Mesendoderm (in vitro differentiated cells): ENCODE measurements around the gene GAA.

ENCODE experiments used
- DNase-seq: peaks from one replicate; pipeline ENCODE4 v3.0.0; 2013
- H2AK5ac ChIP-seq: 2 replicates; pipeline ENCODE4 v1.6.1; 2013; ENCODE audit warnings: low read length, inconsistent platforms
- H2BK120ac ChIP-seq: 2 replicates; pipeline ENCODE4 v1.6.1; 2013; ENCODE audit warnings: low read depth, mild to moderate bottlenecking, low read length, moderate library complexity, mixed read lengths
- H2BK15ac ChIP-seq: replicated peaks from 2 replicates; pipeline ENCODE4 v1.6.1; 2013; ENCODE audit warnings: low read depth, mild to moderate bottlenecking, moderate library complexity
- H2BK5ac ChIP-seq: 2 replicates; pipeline ENCODE4 v1.6.1; 2013; ENCODE audit warnings: low read length, inconsistent platforms
- H3K18ac ChIP-seq: 2 replicates; pipeline ENCODE4 v1.6.1; 2013; ENCODE audit warnings: mild to moderate bottlenecking, low read length, mixed read lengths
- H3K23ac ChIP-seq: one replicate; pipeline ENCODE4 v1.6.1; 2013; ENCODE audit warnings: low read length
- H3K27ac ChIP-seq: 2 replicates; pipeline ENCODE4 v1.5.1; 2013; ENCODE audit warnings: low read depth, mild to moderate bottlenecking, inconsistent platforms, low read length, moderate library complexity
- H3K27me3 ChIP-seq: 2 replicates; pipeline ENCODE4 v1.6.1; 2013; ENCODE audit warnings: low read length, control low read depth, mild to moderate bottlenecking, inconsistent platforms; ENCODE audit not compliant: insufficient read depth, poor library complexity
- H3K36me3 ChIP-seq: 2 replicates; pipeline ENCODE4 v1.6.1; 2013; ENCODE audit warnings: low read length, inconsistent platforms; ENCODE audit not compliant: control insufficient read depth, insufficient read depth
- H3K4ac ChIP-seq: one replicate; pipeline ENCODE4 v1.6.1; 2013; ENCODE audit warnings: low read depth, mild to moderate bottlenecking, low read length, moderate library complexity
- H3K4me1 ChIP-seq: 2 replicates; pipeline ENCODE4 v1.6.1; 2013; ENCODE audit warnings: low read depth, low read length, inconsistent platforms; ENCODE audit not compliant: control insufficient read depth
- H3K4me2 ChIP-seq: 2 replicates; pipeline ENCODE4 v1.6.1; 2013; ENCODE audit warnings: low read length
- H3K4me3 ChIP-seq: 2 replicates; pipeline ENCODE4 v1.5.1; 2013; ENCODE audit warnings: mild to moderate bottlenecking, low read length
- H3K56ac ChIP-seq: one replicate; pipeline ENCODE4 v1.6.1; 2013; ENCODE audit warnings: low read length
- H3K79me1 ChIP-seq: 2 replicates; pipeline ENCODE4 v1.6.1; 2013; ENCODE audit warnings: low read length, inconsistent platforms
- H3K79me2 ChIP-seq: 2 replicates; pipeline ENCODE4 v1.6.1; 2013; ENCODE audit warnings: mild to moderate bottlenecking, low read length; ENCODE audit not compliant: control insufficient read depth, insufficient read depth
- H3K9ac ChIP-seq: 2 replicates; pipeline ENCODE4 v1.6.1; 2013; ENCODE audit warnings: low read length, inconsistent platforms
- H4K5ac ChIP-seq: one replicate; pipeline ENCODE4 v1.6.1; 2013; ENCODE audit warnings: low read length
- H4K8ac ChIP-seq: one replicate; pipeline ENCODE4 v1.6.1; 2013; ENCODE audit warnings: low read depth, mild to moderate bottlenecking, control low read depth, low read length, moderate library complexity
- WGBS: extraction: QIAGEN DNeasy Blood & Tissue Kit; methylation state at CpG from one replicate; pipeline ENCODE4 v1.1.7; 2013; ENCODE audit warnings: low lambda C conversion rate, missing lambda C conversion rate; ENCODE audit not compliant: insufficient coverage; ENCODE audit errors: extremely low coverage; 5-methylcytosine and 5-hydroxymethylcytosine counted together

Gene GAA

DNA sequence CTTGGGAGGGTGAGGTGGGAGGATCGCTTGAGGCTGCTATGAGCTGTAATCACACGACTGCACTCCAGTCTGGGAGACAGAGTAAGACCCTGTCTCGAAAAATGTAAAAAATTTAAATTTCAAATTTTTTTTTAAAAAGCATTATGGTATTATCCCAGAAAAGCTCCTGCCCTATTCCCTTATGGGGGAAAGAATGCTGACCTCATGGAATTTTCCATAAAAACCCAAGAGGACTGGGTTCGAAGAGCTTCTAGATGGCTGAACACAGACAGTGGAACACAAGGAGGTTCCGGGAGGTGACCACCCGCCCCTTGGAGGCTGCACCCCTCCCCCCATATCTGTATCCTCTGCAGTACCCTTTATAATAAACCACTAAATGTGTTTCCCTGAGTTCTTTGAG lies 41.5 kb downstream of the GAA start:
- Histone ChIP-seq H3K4ac (no peak overlapping the region), H3K79me2 (peaks cover 29% of the 10 kb centered on the region), H3K27me3 (no peaks in the 10 kb centered on the region), H3K9ac (no peak overlapping the region), H3K36me3 (peaks cover 15% of the 10 kb centered on the region), H3K27ac (no peak overlapping the region), H3K79me1 (peaks cover 13% of the 10 kb centered on the region), H3K4me1 (peaks cover 3% of the 10 kb centered on the region), H3K23ac (no peak overlapping the region), H2BK15ac (no peak overlapping the region), H3K4me2 (no peak overlapping the region), H3K56ac (no peak overlapping the region), H4K8ac (no peak overlapping the region), H3K18ac (no peak overlapping the region), H4K5ac (no peak overlapping the region), H2BK5ac (no peak overlapping the region), H2BK120ac (no peak overlapping the region), H3K4me3 (no peak overlapping the region), H2AK5ac (no peak overlapping the region)
- WGBS = no CpG with 5 or more reads among the region's 6 CpGs
- no peak for DNase-seq

DNA sequence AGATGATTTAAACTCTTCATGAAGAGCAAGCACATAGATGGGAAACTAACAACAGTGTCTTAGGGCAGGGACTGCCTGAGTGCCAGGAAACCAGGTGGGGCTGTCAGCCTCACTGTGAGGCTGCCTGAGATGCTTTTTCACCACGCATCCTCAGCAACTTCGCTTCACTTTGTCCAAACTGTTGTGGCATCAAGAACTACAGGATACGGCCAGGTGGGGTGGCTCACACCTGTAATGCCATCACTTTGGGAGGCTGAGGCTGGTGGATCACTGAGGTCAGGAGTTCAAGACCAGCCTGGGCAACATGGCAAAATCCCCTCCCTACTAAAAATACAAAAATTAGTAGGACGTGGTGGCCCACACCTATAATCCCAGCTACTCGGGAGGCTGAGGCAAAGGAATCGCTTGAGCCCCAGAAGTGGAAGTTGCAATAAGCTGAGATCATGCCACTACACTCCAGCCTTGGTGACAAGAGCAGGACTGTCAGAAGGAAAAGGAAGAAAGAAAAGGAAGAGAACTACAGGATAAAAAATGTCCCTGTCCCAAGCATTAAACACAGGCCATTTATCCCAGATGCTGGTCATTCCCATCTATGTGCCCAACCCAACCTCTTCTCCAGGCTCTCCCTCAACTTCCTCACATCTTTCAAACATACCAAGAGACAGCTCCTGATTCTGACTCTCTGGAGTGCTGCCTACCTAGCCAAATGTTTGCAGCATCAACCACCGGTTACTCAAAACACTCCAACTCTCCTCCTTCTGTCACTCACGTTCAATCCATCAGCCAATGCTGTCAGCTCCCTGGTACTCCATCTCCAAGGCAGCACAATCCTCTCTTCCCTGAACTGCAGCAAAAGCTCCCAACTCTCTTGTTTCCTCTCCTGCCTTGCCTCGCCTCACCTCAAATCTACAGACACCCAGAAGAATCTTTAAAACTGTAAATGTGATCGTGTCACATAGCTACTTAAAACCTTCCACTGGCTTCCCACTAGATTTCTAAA lies 44.0 kb downstream of the GAA start:
- Histone ChIP-seq H3K27me3 (no peaks in the 10 kb centered on the region), H3K4me1 (peaks cover 3% of the 10 kb centered on the region), H4K5ac (no peak overlapping the region), H3K4ac (no peak overlapping the region), H3K9ac (peak overlapping the region; percentile 98), H2AK5ac (no peak overlapping the region), H3K27ac (no peak overlapping the region), H3K79me2 (peaks cover 33% of the 10 kb centered on the region), H2BK120ac (no peak overlapping the region), H4K8ac (no peak overlapping the region), H3K4me3 (peak overlapping the region; percentile 84), H2BK5ac (no peak overlapping the region), H3K18ac (no peak overlapping the region), H3K79me1 (peaks cover 16% of the 10 kb centered on the region), H2BK15ac (no peak overlapping the region), H3K56ac (peak overlapping the region; percentile 97), H3K23ac (no peak overlapping the region), H3K36me3 (peaks cover 6% of the 10 kb centered on the region), H3K4me2 (peak overlapping the region; percentile 94)
- no CpG with 5 or more reads among the region's 10 CpGs for WGBS
- DNase-seq = no peak

DNA sequence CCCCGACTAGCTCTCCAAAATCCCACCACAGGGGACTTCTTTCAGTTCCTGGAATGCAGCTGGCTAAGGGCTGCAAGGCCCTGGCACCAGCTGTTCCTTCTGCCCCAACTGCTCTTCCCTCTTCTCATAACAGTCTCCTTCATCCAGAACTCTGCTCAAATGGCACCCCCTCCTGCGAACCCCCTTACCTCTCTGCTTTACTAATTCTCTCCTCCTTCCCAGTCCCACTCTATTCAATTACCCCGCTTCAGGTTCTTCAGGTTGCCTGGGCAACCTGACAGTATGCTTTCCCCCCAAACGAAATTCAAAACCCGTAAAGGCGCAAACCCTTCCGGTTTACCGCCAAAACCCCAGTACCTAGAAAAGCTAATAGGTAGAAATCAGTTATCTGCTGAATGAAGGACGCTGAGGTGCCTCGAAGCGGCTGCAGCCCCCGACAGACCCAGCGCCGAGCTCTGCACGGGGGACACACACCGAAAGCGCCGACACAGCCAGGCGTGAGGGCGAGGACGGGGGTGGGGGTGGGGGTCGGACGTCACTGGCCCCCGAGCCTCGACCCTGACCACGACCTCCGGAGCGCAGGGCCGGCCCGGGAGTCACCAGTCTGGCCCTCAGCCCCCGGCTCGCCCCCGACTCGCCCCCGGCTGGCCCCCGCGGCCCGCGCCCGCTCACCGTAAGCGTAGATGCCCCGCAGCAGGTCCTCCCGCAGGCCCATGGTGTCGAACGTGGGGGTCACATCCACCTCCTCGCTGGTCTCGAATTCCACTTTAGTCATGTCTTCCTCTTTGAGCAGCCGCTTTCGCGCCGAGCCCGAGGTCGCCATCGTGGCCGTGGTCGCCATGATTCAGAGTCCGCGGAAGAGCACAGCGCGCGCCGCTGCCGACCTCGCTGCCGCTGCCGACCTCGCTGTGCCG lies 45.0 kb downstream of the GAA start:
- H3K27me3 ChIP-seq = no peaks in the 10 kb centered on the region
- no peak overlapping the region for H3K27ac ChIP-seq
- peak overlapping the region; percentile 94 for H3K4me2 ChIP-seq
- no CpG with 5 or more reads among the region's 69 CpGs for WGBS
- peak overlapping the region; percentile 98 for H3K9ac ChIP-seq
- H4K8ac ChIP-seq = no peak overlapping the region
- H3K4me1 ChIP-seq = peaks cover 3% of the 10 kb centered on the region
- peak overlapping the region; percentile 3 for H3K23ac ChIP-seq
- no peak overlapping the region for H2BK120ac ChIP-seq
- H3K79me1 ChIP-seq = peaks cover 16% of the 10 kb centered on the region
- H3K4me3 ChIP-seq = peak overlapping the region; percentile 84
- H3K36me3 ChIP-seq = peaks cover 5% of the 10 kb centered on the region
- peak overlapping the region; percentile 45 for H3K18ac ChIP-seq
- H2BK5ac ChIP-seq = no peak overlapping the region
- H3K4ac ChIP-seq = peak overlapping the region; percentile 74
- H3K79me2 ChIP-seq = peaks cover 33% of the 10 kb centered on the region
- no peak overlapping the region for H4K5ac ChIP-seq
- peak; percentile 57 for DNase-seq
- H3K56ac ChIP-seq = peak overlapping the region; percentile 97
- H2BK15ac ChIP-seq = no peak overlapping the region
- H2AK5ac ChIP-seq = no peak overlapping the region

DNA sequence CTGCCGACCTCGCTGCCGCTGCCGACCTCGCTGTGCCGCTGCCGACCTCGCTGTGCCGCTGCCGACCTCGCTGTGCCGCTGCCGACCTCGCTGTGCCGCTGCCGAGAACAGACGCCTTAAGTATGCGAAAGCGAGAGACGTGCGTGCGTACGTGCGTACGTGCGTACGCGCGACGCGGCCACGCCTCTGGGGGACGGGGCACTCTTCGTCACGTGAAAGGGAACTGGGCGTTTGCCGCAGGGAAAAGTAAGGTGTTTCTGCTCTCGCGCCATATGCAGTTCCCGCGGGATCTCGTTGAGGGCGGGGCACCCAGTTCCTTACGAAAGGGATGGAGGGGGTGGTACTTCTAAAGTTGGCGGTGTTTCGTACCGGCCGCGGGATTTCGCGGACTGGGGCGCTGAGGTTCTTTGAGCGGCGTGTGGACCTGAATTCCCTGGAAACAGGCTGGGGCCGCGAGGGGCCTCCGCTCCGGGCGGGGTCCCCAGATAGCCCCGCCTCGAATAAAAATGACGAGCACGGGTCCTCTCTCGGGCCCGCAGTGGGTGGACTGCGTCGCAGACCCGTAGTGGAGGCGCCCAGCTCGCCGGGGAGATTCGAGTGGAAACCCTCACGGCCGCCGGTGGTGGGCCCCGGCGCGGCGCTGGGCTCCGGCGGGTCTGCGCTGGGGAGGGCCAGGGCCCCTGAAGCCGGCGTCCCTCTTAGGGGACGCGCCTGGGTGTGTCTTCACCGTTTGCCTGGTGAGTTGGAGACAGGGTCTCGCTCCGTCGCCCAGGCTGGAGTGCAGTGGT lies 45.8 kb downstream of the GAA start, which contains the start of gene EIF4A3:
Gene EIF4A3 (minus strand): TSS at position 94 of the 788 bp plus-strand sequence. CDS start 167 bp downstream, outside the sequence.
- Histone ChIP-seq H3K79me2 (peaks cover 33% of the 10 kb centered on the region), H2BK15ac (no peak within 1 kb of the TSS), H3K9ac (peak within 1 kb of the TSS; percentile 98), H3K4ac (peak within 1 kb of the TSS; percentile 74), H3K4me1 (peaks cover 3% of the 10 kb centered on the region), H4K5ac (no peak within 1 kb of the TSS), H3K56ac (peak within 1 kb of the TSS; percentile 97), H2BK120ac (peak within 1 kb of the TSS; percentile 51), H2BK5ac (no peak within 1 kb of the TSS), H4K8ac (no peak within 1 kb of the TSS), H3K23ac (peak within 1 kb of the TSS; percentile 3), H3K36me3 (peaks cover 3% of the 10 kb centered on the region), H3K79me1 (peaks cover 15% of the 10 kb centered on the region), H3K18ac (peak within 1 kb of the TSS; percentile 91), H3K4me3 (peak within 1 kb of the TSS; percentile 84), H3K27ac (peak within 1 kb of the TSS; percentile 75), H3K27me3 (no peaks in the 10 kb centered on the region), H2AK5ac (no peak within 1 kb of the TSS), H3K4me2 (peak within 1 kb of the TSS; percentile 94)
- WGBS = no CpG with 5 or more reads among the region's 90 CpGs
- peak; percentile 100 for DNase-seq

DNA sequence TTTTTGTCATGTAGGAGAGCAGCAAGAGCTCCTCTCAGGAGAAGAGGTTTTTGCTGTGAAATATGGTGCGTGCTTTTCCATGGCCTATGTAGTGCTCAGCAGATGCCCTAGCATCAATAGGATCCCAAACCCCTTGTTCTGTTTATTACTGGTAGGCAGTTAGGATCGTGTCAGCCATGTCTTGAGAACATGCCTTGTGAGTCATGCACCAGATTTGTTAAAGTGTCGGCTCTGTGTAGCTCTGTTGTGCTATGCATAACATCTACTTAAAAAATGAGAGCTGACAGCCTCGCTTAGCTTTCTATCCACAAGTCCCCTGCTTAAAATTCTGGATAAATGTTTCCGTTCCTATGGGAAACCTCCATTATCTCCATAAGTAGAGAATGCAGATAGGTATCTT lies 50.0 kb downstream of the GAA start:
- H3K79me1 ChIP-seq = peaks cover 3% of the 10 kb centered on the region
- H2BK120ac ChIP-seq = no peak overlapping the region
- no peaks in the 10 kb centered on the region for H3K27me3 ChIP-seq
- no peak overlapping the region for H3K4me2 ChIP-seq
- no peak overlapping the region for H3K4ac ChIP-seq
- H3K23ac ChIP-seq = no peak overlapping the region
- H3K4me3 ChIP-seq = no peak overlapping the region
- DNase-seq = no peak
- H2BK15ac ChIP-seq = no peak overlapping the region
- WGBS = no CpG with 5 or more reads among the region's 5 CpGs
- H4K5ac ChIP-seq = no peak overlapping the region
- H3K4me1 ChIP-seq = no peaks in the 10 kb centered on the region
- H3K9ac ChIP-seq = no peak overlapping the region
- no peak overlapping the region for H2BK5ac ChIP-seq
- no peak overlapping the region for H2AK5ac ChIP-seq
- no peak overlapping the region for H3K18ac ChIP-seq
- H3K79me2 ChIP-seq = peaks cover 9% of the 10 kb centered on the region
- H3K56ac ChIP-seq = no peak overlapping the region
- no peak overlapping the region for H4K8ac ChIP-seq
- no peak overlapping the region for H3K27ac ChIP-seq
- H3K36me3 ChIP-seq = no peaks in the 10 kb centered on the region
